T1000 (cell line): ENCODE results near the gene PCYOX1L.
A peak's percentile ranks its signal among the peaks of the same experiment; 100 is the strongest.

Experiments used
- DNase-seq: peaks from one replicate; lab custom pipeline; 2025; ENCODE audit warnings: mixed read lengths; lab: John Stamatoyannopoulos, UW

Gene PCYOX1L

DNA sequence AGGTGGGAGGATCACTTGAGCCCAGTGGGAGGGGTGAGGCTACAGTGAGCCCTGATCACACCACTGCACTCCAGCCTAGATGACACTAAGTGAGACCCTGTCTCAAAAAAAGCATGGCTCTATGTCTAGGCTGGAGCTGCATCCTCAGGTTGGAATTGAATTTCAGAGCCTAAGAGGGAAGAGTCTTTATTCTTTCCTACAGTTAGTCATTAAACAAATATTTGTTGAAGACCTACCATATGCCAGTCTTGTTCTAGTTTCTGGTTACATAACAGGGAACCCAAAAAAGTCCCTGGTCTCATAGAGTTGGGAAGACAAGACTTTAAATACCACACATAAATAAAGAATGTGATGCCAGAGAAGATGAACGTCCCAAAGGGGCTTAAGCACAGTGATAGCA is 19.5 kb upstream of the PCYOX1L start:
- DNase-seq, result no peak

DNA sequence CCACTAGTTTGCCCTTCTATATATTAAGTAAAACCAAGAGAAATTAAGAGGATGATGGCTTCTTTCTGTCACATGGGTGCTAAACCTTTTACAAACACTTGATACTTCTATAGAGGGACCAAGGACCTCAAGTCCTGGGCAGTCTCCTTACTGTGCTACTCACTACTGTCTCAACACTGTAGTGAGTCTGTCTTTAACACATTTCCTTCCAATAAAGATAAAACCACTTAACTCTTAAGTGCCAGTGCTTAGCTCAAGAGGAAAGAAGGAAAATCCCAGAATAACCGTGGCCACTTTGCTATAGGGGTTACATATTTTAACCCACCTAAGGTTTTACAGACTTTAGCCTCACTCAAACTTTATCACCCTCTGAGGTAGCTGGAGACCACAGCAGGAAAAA is 16.9 kb upstream of the PCYOX1L start:
- no peak for DNase-seq

DNA sequence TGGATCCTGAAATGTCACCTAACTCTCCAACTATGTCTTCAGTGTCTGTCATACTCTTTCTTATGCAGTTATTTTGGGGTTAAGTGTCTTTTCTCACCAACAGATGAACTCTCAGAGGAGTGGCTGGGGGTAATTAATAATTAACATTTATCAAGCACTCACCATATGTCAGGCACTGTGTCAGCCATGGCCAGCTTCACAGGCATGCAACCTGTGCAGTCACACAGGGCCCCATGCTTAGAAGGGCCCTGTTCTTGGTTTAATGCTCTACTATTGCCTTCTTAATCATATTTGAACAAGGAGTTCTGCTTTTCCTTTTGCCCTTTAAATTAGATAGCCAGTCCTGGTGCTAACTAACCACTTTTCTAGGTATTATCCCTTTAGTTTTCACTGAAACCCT is 16.0 kb upstream of the PCYOX1L start:
- DNase-seq, result no peak

DNA sequence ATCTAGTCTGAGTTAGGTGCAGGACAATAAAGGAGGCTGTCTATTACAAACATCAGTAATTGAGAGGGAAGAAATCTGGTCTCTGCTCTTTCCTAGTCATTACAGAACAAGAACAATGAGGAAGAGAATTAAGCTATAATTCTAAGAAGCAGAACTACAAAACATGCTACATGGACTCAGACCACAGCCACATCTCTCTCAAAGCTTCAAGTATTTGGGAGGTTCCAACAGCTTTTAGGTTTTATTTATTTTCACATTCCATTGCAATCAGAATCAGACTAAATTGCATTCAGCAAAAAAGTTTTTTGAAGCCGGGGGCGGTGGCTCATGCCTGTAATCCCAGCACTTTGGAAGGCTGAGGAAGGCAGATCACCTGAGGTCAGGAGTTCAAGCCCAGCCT is 13.7 kb upstream of the PCYOX1L start:
- no peak for DNase-seq

DNA sequence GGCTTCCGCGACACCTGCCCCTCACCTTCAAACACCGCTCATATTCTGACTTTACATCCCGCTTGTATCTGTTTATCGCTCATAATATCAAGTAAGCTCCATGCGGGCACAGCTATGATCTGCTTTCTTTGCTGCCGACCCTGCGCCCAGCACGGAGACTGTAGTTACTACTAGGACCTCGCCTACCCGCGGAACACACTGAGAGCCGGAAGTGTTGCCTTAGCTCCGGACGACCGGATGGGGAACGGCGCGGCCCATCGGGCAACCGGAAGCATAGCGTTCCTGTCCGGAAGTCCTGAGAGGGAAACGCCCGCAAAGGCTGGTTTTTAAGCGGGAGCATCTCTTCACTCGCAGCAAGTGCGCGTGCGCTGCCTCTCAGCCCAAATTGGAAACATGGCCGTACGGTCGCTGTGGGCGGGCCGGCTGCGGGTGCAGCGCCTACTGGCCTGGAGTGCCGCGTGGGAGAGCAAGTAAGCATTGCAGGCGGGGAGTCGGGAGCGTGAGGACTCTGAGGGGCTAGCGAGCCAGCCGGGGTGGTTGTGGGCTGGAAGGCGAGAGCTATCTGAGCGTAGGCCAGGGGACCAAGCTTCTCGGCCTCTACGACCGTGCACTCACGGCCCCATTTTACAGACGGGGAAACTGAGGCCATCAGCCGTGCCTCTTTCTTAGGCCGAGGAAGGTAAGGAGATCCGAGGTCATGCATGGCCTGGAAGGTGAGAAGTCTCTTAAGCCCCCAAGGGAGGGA is 12.5 kb upstream of the PCYOX1L start, which contains the start of gene GRPEL2:
Gene GRPEL2 (plus strand): TSS at position 353 of the 745 bp plus-strand sequence. CDS start 41 bp downstream, at position 394.
- DNase-seq, result peak; percentile 90

DNA sequence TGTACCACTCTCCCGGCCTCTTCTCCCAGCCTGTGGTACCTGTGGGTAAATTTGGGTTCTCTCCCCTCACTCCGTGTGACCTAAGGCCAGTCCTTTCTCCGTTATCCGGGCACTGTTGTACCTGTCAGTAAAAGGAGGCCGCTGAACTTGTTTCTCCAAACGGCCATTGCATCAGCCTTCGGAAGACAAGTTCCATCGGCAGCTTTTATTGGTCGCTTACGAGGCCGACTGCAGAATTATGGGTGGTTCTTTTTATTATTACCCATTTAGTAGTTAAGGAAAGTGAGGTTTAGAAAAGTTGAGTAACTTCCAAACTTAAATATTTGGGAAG is 12.0 kb upstream of the PCYOX1L start:
- no peak for DNase-seq

DNA sequence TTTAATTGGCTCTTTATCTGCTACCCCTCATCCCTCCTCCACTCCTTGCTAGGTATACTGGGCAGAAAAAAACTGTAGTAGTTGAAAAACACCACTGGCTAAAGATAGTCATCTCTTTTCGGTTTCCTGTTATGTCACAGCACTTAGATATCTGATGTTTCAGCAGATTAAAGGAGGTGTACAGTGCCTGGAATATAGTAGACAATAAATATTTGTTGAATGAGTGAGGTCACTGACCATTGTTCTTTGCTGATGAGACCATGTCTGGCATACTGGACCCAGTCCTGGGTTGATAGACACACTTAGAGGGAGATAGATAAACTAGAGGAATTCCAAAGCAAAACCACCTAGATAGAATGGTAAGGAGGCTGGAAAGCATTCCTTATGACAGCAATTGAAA is 9.3 kb upstream of the PCYOX1L start:
- no peak for DNase-seq

DNA sequence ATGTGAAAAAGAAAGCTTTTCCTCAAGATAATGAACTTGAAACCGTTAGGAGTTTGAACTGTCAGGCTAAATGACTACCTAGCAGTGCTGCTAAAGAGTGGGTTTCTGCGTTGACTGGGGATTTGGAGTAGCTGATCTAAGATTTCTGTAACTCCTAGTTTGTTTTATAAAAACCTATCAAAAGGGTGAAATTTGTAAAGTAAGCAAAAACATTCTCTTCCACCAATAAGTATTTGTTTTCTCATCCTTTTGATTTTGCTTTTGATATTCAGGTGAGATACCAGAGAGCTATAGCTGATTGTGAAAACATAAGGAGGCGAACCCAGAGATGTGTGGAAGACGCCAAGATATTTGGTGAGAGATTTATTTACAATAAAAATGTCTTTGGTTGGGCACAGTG is 8.5 kb upstream of the PCYOX1L start:
- DNase-seq, result no peak

DNA sequence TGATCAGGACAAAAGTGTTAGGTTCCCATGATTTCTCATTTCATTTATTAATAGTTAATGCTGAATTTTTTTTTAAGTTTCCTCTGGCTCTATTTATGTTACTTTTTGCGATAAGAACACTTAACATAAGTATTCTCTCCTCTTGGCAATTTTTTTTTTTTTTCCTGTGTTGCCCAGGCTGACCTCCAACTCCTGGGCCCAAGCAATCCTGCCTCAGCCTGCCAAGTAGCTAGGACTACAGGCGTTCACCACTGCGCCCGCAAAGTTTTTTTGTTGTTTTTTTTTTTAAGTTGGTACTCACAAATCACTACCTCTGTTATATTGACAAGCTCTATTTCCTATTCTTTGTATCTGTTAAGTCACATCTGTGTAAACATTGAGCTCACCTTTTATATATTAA is 5.7 kb upstream of the PCYOX1L start:
- DNase-seq, result no peak

DNA sequence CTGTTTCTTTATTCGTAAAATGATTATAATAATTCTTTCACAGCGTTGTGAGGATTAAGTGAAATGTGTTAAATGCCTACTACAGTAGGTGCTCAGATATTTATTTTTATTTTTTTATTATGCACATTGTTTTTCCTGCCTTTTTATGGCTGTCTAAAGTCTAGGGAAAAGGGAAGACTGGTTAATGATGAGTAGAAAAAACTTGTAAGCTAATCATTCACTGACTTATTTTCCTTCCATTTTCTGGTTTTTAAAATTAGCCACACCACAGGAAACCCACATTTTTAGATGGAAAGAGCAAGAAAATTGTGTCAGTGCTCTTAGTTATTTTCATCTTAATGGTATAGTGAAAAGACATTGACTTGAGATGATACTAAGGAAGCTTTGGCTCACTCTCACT is 3.9 kb upstream of the PCYOX1L start:
- no peak for DNase-seq

DNA sequence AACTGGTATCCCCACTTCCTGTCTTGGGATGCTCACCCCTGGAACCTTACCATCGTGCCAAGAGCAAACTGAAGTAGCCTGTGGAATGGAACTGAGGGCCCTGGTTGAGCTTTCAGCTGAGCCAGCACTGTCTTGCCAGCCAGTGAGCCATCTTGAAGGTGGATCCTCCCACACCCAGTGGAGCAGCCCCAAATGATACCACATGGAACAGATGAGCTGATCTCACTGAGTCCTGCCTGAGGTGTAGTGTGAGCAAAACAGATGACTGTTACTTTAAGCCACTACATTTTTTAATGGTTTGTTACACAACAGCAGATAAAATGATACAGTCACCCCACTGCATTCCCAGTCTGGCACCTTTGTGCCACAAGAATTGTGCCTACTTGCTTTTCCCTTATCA is 2.2 kb upstream of the PCYOX1L start:
- DNase-seq, result no peak

DNA sequence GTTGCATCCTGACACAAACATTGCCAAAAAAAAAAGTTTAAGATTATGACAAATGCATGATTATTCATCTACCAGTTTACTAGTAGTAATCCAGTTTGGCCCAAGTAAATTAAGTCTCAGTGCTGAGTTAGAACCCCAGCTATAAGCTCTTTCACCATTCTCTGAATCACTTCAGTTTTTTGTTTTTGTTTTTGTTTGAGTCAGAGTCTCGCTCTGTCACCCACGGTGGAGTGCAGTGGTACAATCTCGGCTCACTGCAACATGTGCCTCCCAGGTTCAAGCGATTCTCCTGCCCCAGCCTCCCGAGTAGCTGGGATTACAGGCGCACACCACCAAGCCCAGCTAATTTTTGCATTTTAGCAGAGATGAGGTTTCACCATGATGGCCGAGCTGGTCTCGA is 1.5 kb upstream of the PCYOX1L start:
- DNase-seq, result no peak

DNA sequence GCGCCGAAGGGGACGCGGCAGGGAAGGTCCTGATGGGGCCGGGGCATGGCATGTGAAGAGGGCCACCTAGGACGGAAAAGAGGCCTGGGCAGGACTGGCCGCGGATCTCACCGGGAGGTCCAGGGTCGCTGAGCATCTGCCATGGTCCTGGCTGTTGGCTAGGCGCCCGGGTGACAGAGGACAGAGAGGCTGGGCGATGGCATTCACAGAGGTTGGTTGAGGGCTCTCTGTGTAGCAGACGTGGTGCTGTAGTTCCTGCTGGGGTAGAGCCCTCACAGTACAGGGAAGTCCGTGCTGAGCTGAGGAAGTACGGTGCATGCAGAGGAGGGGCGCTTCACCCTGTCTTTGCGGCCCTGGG is 427 bp downstream of the PCYOX1L start:
- no peak for DNase-seq

DNA sequence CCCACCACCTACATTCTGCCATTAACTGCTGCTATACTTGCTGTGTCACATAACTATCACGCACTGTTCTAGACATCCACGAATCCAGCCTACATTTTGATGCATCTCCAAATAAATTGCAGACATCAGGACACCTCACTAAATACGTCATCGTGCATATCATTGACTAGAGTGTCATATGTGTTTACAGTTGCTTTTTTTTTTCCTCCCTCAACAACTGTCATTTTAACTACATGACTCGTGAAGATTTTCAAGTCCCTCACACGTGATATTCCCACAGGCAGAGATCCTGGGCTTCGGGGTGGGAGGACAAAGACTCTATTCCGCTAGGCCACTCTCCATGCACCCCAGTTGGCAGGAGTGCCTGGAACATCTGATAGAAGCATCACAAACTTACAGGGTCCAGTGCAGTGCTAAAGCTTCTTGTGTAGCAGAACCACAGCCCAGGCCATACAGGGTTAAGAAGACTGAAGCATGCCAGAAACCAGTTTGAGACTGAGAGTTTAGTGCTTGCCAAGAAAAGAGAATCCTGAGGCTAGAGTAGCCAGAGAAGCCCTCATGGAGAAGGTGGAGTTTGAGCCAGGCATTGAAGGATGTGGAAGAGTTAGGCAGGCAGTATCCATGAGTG is 1.1 kb downstream of the PCYOX1L start:
- DNase-seq, result no peak

DNA sequence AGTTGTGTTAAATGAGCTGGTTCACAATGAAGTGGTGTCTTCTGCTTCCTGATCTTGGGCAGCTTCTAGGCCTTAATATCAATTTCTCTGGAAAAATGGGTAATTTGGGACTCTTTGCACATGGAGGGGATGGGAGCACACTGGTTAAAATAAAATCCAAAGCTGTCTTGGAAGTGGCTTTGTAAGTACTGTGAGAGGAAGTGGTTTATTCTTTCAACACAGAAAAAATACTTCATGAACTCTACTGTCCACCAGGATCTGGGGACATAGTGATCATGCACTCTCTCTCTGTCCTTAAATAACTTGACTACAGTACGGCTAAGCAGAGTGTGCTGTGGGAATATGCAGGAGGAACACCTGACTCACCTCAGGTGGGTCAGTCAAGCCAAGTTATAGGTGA is 2.4 kb downstream of the PCYOX1L start:
- DNase-seq, result no peak

DNA sequence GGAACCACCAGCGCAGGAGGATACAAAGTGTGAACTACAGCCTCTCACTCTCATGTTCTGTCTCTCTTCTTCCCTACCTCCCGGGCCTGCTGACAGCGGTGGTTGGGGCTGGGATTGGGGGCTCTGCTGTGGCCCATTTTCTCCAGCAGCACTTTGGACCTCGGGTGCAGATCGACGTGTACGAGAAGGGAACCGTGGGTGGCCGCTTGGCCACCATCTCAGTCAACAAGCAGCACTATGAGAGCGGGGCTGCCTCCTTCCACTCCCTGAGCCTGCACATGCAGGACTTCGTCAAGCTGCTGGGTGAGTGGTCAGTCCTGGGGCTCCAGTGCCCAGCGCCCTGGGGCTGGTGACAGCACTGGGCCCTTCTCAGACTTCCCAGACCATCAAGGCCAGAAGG is 4.7 kb downstream of the PCYOX1L start:
- no peak for DNase-seq

DNA sequence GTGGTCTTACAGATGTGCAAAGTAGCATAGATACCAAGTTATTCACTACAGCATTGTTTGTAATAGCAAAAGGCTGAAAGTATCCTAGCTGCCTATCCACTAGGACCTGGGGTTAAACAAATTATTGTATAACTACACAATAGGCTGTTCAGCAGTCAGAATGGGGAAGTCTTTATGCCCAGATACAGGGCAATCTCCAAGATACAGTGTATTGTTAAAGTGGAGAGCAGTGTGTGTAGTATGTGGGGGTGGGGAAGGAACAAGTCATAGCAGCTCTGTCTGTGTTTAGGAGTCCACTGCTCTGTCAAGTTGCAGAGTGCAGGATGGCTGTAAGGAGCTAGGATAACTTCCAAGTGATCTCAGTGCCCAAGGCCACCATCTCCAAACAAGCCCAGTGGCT is 5.5 kb downstream of the PCYOX1L start:
- no peak for DNase-seq

DNA sequence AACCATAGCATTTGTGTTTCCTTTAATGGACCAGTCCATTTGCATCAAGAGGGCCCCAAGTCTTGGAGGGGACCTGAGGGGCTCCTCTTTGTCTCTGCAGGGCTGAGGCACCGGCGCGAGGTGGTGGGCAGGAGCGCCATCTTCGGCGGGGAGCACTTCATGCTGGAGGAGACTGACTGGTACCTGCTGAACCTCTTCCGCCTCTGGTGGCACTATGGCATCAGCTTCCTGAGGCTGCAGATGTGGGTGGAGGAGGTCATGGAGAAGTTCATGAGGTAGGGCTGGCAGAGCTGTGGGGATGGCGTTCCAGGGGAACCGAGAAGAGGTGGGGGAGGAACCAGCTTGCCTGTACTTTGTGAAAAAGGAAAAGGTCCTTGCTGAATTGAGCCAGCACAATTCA is 6.1 kb downstream of the PCYOX1L start:
- DNase-seq, result no peak

DNA sequence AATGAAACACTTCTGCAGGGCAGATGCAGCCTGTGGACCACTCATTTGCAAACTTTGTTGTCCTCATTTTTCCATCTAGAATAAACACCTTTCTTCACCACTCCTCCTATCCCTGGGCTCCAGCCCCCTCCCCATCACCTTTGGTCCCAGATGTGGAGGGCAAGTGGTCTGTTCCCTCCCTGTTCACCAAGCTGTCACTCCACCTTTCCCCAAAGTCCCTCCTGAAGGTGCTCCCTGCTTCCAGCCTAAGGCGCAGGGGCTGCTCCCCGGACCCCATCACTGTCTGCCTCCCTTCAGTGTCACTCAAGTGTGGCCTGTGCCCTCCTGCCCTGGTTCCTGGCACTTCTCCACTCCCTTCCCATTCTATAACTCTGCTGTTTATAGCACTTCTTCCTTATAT is 6.9 kb downstream of the PCYOX1L start:
- DNase-seq, result no peak

DNA sequence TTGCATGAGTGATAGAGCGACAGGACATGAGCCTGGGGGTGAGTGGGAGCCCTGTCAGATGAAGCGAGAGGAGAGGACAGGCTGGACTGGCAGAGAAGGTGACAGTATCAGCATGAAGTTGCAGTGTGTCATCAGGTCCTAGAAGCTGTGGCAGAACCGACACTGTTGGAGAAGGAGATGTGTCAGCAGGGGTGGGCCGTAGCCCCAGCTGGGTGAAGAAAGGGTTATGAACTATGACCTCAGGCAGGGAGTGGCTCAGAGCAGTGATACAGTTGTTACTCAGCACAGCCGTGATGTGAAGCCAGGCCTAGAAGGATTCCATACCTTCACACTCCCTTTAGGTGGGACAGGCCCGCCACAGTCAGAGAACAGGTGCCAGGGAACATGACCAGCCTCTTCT is 7.6 kb downstream of the PCYOX1L start:
- no peak for DNase-seq

DNA sequence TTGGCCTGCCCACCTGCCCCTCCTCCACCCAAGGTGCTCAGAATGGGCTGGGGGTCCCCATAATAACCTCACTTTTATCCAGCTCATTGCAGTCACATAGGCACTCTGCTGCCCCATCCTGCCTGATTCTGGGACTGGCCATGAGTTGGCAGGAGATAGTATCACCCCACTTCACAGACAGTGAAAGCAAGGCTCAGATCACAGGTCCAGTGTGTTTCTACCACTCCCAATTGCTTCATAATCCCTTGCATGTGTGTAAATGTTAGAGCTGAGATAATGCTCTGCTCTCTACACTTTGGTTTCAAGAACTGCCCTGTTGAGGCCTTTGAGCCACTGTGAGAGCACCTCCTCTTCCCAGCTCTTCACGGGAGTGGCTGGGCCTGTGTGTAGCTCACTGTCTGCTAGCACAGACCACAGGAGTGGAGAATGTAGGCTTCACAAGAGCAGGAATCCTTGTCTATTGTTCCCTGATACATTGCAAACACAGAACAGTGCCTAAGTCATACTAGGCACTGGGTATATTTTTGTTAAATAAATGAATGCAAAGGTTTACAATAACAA is 8.4 kb downstream of the PCYOX1L start:
- no peak for DNase-seq

DNA sequence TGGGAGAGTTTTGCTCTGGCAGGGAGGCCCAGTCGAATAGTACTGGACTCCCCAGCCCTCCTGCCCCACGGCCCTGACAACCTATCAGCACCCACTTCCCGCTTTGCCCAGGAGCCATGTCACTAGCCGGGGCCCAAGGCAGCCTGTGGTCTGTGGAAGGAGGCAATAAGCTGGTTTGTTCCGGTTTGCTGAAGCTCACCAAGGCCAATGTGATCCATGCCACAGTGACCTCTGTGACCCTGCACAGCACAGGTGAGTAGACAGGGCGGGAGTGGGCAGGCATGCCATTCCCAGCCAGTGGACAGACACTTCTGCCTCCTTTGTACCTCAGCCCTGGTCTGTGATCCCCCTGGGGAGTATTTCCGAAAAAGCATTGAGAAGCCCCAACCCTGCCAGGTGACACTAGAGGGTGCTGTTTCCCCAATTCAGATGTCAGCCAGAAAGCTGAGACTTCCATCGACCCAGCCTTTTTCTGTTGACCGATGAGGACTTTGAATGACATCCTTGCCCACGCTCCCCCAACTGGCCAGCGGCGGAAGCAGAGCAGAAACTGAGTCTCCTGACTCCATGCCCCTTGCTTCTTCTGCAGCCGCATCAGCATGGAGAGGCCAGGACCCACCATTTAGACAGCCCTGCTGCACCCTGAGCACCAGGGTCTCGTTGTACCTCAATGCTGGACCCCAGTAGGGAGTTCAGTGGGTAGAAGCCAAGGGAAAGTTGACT is 9.6 kb downstream of the PCYOX1L start:
- peak; percentile 40 for DNase-seq

DNA sequence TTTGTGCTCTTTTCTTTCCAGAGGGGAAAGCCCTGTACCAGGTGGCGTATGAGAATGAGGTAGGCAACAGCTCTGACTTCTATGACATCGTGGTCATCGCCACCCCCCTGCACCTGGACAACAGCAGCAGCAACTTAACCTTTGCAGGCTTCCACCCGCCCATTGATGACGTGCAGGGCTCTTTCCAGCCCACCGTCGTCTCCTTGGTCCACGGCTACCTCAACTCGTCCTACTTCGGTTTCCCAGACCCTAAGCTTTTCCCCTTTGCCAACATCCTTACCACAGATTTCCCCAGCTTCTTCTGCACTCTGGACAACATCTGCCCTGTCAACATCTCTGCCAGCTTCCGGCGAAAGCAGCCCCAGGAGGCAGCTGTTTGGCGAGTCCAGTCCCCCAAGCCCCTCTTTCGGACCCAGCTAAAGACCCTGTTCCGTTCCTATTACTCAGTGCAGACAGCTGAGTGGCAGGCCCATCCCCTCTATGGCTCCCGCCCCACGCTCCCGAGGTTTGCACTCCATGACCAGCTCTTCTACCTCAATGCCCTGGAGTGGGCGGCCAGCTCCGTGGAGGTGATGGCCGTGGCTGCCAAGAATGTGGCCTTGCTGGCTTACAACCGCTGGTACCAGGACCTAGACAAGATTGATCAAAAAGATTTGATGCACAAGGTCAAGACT is 10.3 kb downstream of the PCYOX1L start:
- no peak for DNase-seq
